Skin of body (tissue), 2 donors: Measurements from ENCODE around the gene MED23. TPM values are rescaled to one million over a fixed set of nuclear protein-coding genes. Genes with fewer than 3 reads are reported as not detected.

Experiments used
- small RNA-seq: library from RNA; depleted of rRNA; stranded (forward); fragments of <200 nt; gene quantifications from one replicate; pipeline ENCODE3, GENCODE V24; 2014; ENCODE audit warnings: low replicate concordance
- total RNA-seq: library from RNA; depleted of rRNA; stranded (reverse); fragments of >200 nt; gene quantifications from one replicate; pipeline ENCODE4 v1.2.3, GENCODE V29; 2014

The MED23 gene
- total RNA-seq, 1 donor from 2014 or later, result 41.1 TPM

Small RNA genes lying within 50 kb of the gene (small RNA-seq; reads per million reads assigned to genes)
- not detected for gene RNU4-18P

Other genes with a start within 250 kb of the MED23 start
- 23.9 TPM for gene ARG1, start 55.0 kb downstream of the MED23 start, total RNA-seq
- 2.0 TPM for gene ENPP3, start 9.1 kb upstream of the MED23 start, total RNA-seq
- not detected for gene OR2A4, start 73.2 kb upstream of the MED23 start, total RNA-seq
- not detected for gene CTAGE9, start 82.8 kb upstream of the MED23 start, total RNA-seq
- 16.2 TPM for gene ENPP1, start 179.8 kb upstream of the MED23 start, total RNA-seq